B cell (primary cell): ENCODE results near the gene LHPP. TPM values are rescaled to one million over a fixed set of nuclear protein-coding genes. Genes with fewer than 3 reads are reported as not detected.

Experiments
- ATAC-seq: fragments of 200-7000 bp; cut with Tn5 transposase; one replicate; pipeline ENCODE4 v1.10.0; 2021; ENCODE audit warnings: low read depth, mild to moderate bottlenecking, moderate number of reproducible peaks, moderate library complexity
- CTCF ChIA-PET: fragments of 350-600 bp; sonication (Branson Sonifier 250); formaldehyde crosslinking; loops from one replicate; lab custom pipeline; 2021; ENCODE audit warnings: antibody characterized with exemption, inconsistent platforms; lab: Charles Lee
- POLR2A ChIA-PET: fragments of 350-600 bp; sonication (Branson Sonifier 250); formaldehyde crosslinking; loops from one replicate; lab custom pipeline; 2021; ENCODE audit warnings: antibody characterized with exemption; lab: Charles Lee
- DNase-seq: peaks from one replicate; pipeline ENCODE4 v3.0.0; 2013
- H2AFZ ChIP-seq: 2 replicates; pipeline ENCODE4 v1.6.1; 2012; ENCODE audit warnings: mild to moderate bottlenecking, low read depth, low read length; ENCODE audit not compliant: insufficient read depth, poor library complexity, severe bottlenecking
- H3K27ac ChIP-seq, 2 donors: 1 replicate in 1 of 2; 2 replicates in 1 of 2; pipeline ENCODE4 v1.5.1; 2012 to 2013; ENCODE audit warnings: low read length in 2 of 2, mild to moderate bottlenecking in 2 of 2, moderate library complexity in 1 of 2
- H3K27me3 ChIP-seq, 4 experiments: fragments of 200-600 bp in 1 of 4; sonication (generic) in 1 of 4; replicated peaks in 1 of 4; 1 replicate in 2 of 4; 2 replicates in 2 of 4; pipeline versions ENCODE4 v1.6.1 to v1.7.0; 2013 to 2016; ENCODE audit warnings: low read length in 3 of 4, mild to moderate bottlenecking in 2 of 4, mixed read lengths in 1 of 4, moderate library complexity in 1 of 4; ENCODE audit not compliant: insufficient read depth in 4 of 4, control insufficient read depth in 3 of 4; ENCODE audit errors: control extremely low read depth in 1 of 4
- H3K36me3 ChIP-seq, 2 experiments: replicated peaks in 1 of 2; 1 replicate in 1 of 2; 2 replicates in 1 of 2; pipeline versions ENCODE4 v1.6.1 to v1.7.1; 2013; ENCODE audit warnings: low read length in 1 of 2; ENCODE audit not compliant: insufficient read depth in 2 of 2, control insufficient read depth in 1 of 2; ENCODE audit errors: control extremely low read depth in 1 of 2, extremely low read depth in 1 of 2
- H3K4me1 ChIP-seq, 2 donors: fragments of 200-600 bp in 1 of 2; sonication (generic) in 1 of 2; 1 replicate in 1 of 2; 2 replicates in 1 of 2; pipeline versions ENCODE4 v1.5.1 to v1.6.1; 2013 to 2017; ENCODE audit warnings: low read length in 2 of 2; ENCODE audit not compliant: control insufficient read depth in 2 of 2, insufficient read depth in 2 of 2
- H3K4me2 ChIP-seq: replicated peaks from 2 replicates; pipeline ENCODE3; 2012; ENCODE audit warnings: mild to moderate bottlenecking, low read depth, low read length; ENCODE audit not compliant: poor library complexity, severe bottlenecking
- H3K4me3 ChIP-seq, 5 experiments: fragments of 200-600 bp in 1 of 5; sonication (generic) in 1 of 5; 1 replicate in 3 of 5; 2 replicates in 2 of 5; pipeline versions ENCODE4 v1.5.1 to v1.7.0; 2011 to 2016; ENCODE audit warnings: low read length in 4 of 5, mild to moderate bottlenecking in 4 of 5, low read depth in 2 of 5, control low read depth in 1 of 5, moderate library complexity in 1 of 5; ENCODE audit not compliant: insufficient read depth in 1 of 5; ENCODE audit errors: control extremely low read depth in 1 of 5, extremely low read depth in 1 of 5
- H3K79me2 ChIP-seq: fragments of 200-600 bp; sonication (generic); one replicate; pipeline ENCODE4 v1.6.0; 2016; ENCODE audit warnings: low read length; ENCODE audit not compliant: control insufficient read depth, insufficient read depth
- H3K9ac ChIP-seq: fragments of 200-600 bp; sonication (generic); 2 replicates; pipeline ENCODE4 v1.6.1; 2017; ENCODE audit warnings: mild to moderate bottlenecking, low read length, moderate library complexity
- H3K9me3 ChIP-seq, 3 donors: one replicate each; pipeline versions ENCODE4 v1.6.1 to v1.7.1; 2013; ENCODE audit warnings: low read length in 2 of 3; ENCODE audit not compliant: control insufficient read depth in 2 of 3, insufficient read depth in 1 of 3; ENCODE audit errors: control extremely low read depth in 1 of 3
- H4K20me1 ChIP-seq: 2 replicates; pipeline ENCODE4 v1.6.0; 2012; ENCODE audit warnings: mild to moderate bottlenecking, low read length; ENCODE audit not compliant: insufficient read depth, control insufficient read depth, poor library complexity, severe bottlenecking
- H3K27ac Mint-ChIP-seq: one replicate; pipeline ENCODE4 v1.8.0; 2021; ENCODE audit warnings: mixed read lengths
- H3K27me3 Mint-ChIP-seq: one replicate; pipeline ENCODE4 v1.8.0; 2021; ENCODE audit warnings: mixed read lengths
- H3K4me1 Mint-ChIP-seq: one replicate; pipeline ENCODE4 v1.8.0; 2021; ENCODE audit warnings: mixed read lengths
- H3K4me3 Mint-ChIP-seq: one replicate; pipeline ENCODE4 v1.8.0; 2021; ENCODE audit warnings: mixed read lengths
- H3K9me3 Mint-ChIP-seq: one replicate; pipeline ENCODE4 v1.8.0; 2022; ENCODE audit warnings: mixed read lengths; ENCODE audit not compliant: insufficient read depth
- EZH2 ChIP-seq: IDR thresholded peaks from 2 replicates; pipeline ENCODE4 v1.6.1; 2012; ENCODE audit warnings: borderline replicate concordance, low read depth, mild to moderate bottlenecking, moderate library complexity, low read length; ENCODE audit not compliant: insufficient read depth, poor library complexity, severe bottlenecking
- WGBS: methylation state at CpG from one replicate; pipeline ENCODE4 v1.1.5; 2013; ENCODE audit warnings: missing lambda C conversion rate; ENCODE audit not compliant: insufficient coverage; 5-methylcytosine and 5-hydroxymethylcytosine counted together
- intact Hi-C: fragments of 100-400 bp; cut with micrococcal nuclease; formaldehyde crosslinking; loops from one replicate; pipeline ENCODE4 v1.10.0; 2022
- polyA plus RNA-seq: library from polyadenylated mRNA; depleted of rRNA; stranded (reverse); fragments of >200 nt; gene quantifications from 2 replicates; pipeline ENCODE4 v1.2.3, GENCODE V29; 2012
- total RNA-seq, 2 donors: library from RNA; stranded (reverse); fragments of 120-200 nt in 1 of 2; gene quantifications; 1 replicate in 1 of 2; 2 replicates in 1 of 2; pipeline versions ENCODE4 v1.2.3 to v1.2.4, GENCODE V29; 2013 to 2022
- TF ChIP-seq, protein P1 (sequence below): fragments of 200-600 bp; IDR thresholded peaks from one replicate; pipeline ENCODE4 v1.8.0; 2022; ENCODE audit warnings: antibody characterized with exemption, mild to moderate bottlenecking

LHPP gene
- total and polyA plus RNA-seq, 2 donors (not counting 1 experiment from before 2014, with no cell fraction given): 60.2 to 83.5 TPM

GRCh38 chr10:124560377-124561105 lies 98.9 kb downstream of the LHPP start:
- CTCF ChIA-PET: interaction anchor here (0.8 to 1.3 kb wide), 3 partner anchors 10 to 181 kb away, joined by 3 read pairs; no protein-coding TSS in a partner anchor
- H3K4me3 Mint-ChIP-seq: no peak overlapping the region
- no peaks in the 10 kb centered on the region for H4K20me1 ChIP-seq
- intact Hi-C loops: no loop called here
- TF ChIP-seq EZH2: no peak
- TF ChIP-seq, protein P1, sequence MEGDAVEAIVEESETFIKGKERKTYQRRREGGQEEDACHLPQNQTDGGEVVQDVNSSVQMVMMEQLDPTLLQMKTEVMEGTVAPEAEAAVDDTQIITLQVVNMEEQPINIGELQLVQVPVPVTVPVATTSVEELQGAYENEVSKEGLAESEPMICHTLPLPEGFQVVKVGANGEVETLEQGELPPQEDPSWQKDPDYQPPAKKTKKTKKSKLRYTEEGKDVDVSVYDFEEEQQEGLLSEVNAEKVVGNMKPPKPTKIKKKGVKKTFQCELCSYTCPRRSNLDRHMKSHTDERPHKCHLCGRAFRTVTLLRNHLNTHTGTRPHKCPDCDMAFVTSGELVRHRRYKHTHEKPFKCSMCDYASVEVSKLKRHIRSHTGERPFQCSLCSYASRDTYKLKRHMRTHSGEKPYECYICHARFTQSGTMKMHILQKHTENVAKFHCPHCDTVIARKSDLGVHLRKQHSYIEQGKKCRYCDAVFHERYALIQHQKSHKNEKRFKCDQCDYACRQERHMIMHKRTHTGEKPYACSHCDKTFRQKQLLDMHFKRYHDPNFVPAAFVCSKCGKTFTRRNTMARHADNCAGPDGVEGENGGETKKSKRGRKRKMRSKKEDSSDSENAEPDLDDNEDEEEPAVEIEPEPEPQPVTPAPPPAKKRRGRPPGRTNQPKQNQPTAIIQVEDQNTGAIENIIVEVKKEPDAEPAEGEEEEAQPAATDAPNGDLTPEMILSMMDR: no peak
- no peaks in the 10 kb centered on the region for H3K27me3 Mint-ChIP-seq
- H2AFZ ChIP-seq: no peak overlapping the region
- POLR2A ChIA-PET: no interaction called here
- WGBS: 63% methylated on average over 18 of the region's 18 CpGs
- H3K4me1 Mint-ChIP-seq: peaks cover 26% of the 10 kb centered on the region
- ATAC-seq: no peak
- H3K9ac ChIP-seq: no peak overlapping the region
- H3K9me3 ChIP-seq: peaks cover 0 to 18% (median 0%) of the 10 kb centered on the region in 3 donors
- H3K4me1 ChIP-seq: peaks cover 4 to 19% of the 10 kb centered on the region in 2 donors
- peak overlapping the region; percentile 46 for H3K27ac Mint-ChIP-seq
- DNase-seq: no peak
- no peak overlapping the region for H3K4me2 ChIP-seq
- no peaks in the 10 kb centered on the region for H3K9me3 Mint-ChIP-seq
- H3K27me3 ChIP-seq: no peaks in the 10 kb centered on the region
- H3K79me2 ChIP-seq: peaks cover 24% of the 10 kb centered on the region
- H3K4me3 ChIP-seq: no peak overlapping the region
- H3K27ac ChIP-seq: no peak overlapping the region
- H3K36me3 ChIP-seq: peaks cover 0 to 3% of the 10 kb centered on the region in 2 experiments

- Mint-ChIP-seq H3K9me3 (no peaks in the 10 kb centered on the region), H3K27ac (no peak overlapping the region), H3K4me1 (peaks cover 31% of the 10 kb centered on the region), H3K4me3 (no peak overlapping the region), H3K27me3 (no peaks in the 10 kb centered on the region)
- intact Hi-C loops: no loop called here
- CTCF ChIA-PET: interaction anchor here (1.0 to 1.3 kb wide), 2 partner anchors 9 to 27 kb away, joined by 3 read pairs; no protein-coding TSS in a partner anchor
- Histone ChIP-seq H2AFZ (no peak overlapping the region), H4K20me1 (no peaks in the 10 kb centered on the region), H3K36me3 (peaks cover 0 to 3% of the 10 kb centered on the region in 2 experiments), H3K4me3 (no peak overlapping the region), H3K27me3 (no peaks in the 10 kb centered on the region), H3K79me2 (peaks cover 24% of the 10 kb centered on the region), H3K4me2 (no peak overlapping the region), H3K9ac (no peak overlapping the region), H3K27ac (no peak overlapping the region), H3K4me1 (peaks cover 11 to 26% of the 10 kb centered on the region in 2 donors), H3K9me3 (peaks cover 0 to 18% (median 0%) of the 10 kb centered on the region in 3 donors)
- 100% methylated on average over 5 of the region's 5 CpGs for WGBS
- no peak for DNase-seq
- no peak for TF ChIP-seq EZH2
- TF ChIP-seq, protein P1: no peak
- no peak for ATAC-seq
- POLR2A ChIA-PET: interaction anchor here (1.6 kb wide), 1 partner anchor 9 kb away, joined by 3 read pairs; no protein-coding TSS in a partner anchor
Measured at GRCh38 chr10:124561206-124561605, 99.6 kb downstream of the LHPP start.
